Stimulated activated CD4-positive, alpha-beta T cell treated with anti-CD3 and anti-CD28 coated beads, Interleukin-1b, Interleukin-23, amount 100 ng/mL, for 4 hours (primary cell): Measurements from ENCODE around the gene CBLN3.

ENCODE experiments used
- DNase-seq, 2 donors: peaks; one replicate each; pipeline ENCODE4 v3.0.0-alpha.2; 2020; ENCODE audit warnings: low read depth in 2 of 2

Gene CBLN3

GRCh38 chr14:24381363-24382063, 48.0 kb downstream of the CBLN3 start:
- DNase-seq = no peak

- DNase-seq = no peak
These were observed 49.3 kb downstream of the CBLN3 start for GRCh38 chr14:24379907-24380730.

- no peak for DNase-seq
These were observed 50.2 kb downstream of the CBLN3 start for GRCh38 chr14:24378981-24379906.

- no peak for DNase-seq
These were observed 51.1 kb downstream of the CBLN3 start for GRCh38 chr14:24378327-24378726.

GRCh38 chr14:24377657-24378056, 51.8 kb downstream of the CBLN3 start:
- DNase-seq = no peak

GRCh38 chr14:24377126-24377525, 52.3 kb downstream of the CBLN3 start:
- DNase-seq = no peak
